Nephron progenitor cell (in vitro differentiated cells): ENCODE data around the gene MPDZ.
A peak's percentile ranks its signal among the peaks of the same experiment; 100 is the strongest.
"Not testable (repeated sequence)": the region's sequence is repeated elsewhere in the genome, so short reads cannot be mapped to it uniquely, and the experiment has no call there.

Experiments
- DNase-seq: peaks from one replicate; pipeline ENCODE4 v3.0.0; 2021
- H3K27ac Mint-ChIP-seq: 2 replicates; pipeline ENCODE4 v1.8.0; 2021; ENCODE audit warnings: mild to moderate bottlenecking, moderate library complexity, mixed read lengths
- H3K27me3 Mint-ChIP-seq: 2 replicates; pipeline ENCODE4 v1.8.0; 2021; ENCODE audit warnings: mild to moderate bottlenecking, low read depth, mixed read lengths; ENCODE audit not compliant: poor library complexity
- H3K36me3 Mint-ChIP-seq: 2 replicates; pipeline ENCODE4 v1.8.0; 2021; ENCODE audit warnings: low read depth, mixed read lengths
- H3K4me1 Mint-ChIP-seq: 2 replicates; pipeline ENCODE4 v1.8.0; 2021; ENCODE audit warnings: mixed read lengths
- H3K4me3 Mint-ChIP-seq: 2 replicates; pipeline ENCODE4 v1.8.0; 2021; ENCODE audit warnings: mild to moderate bottlenecking, moderate library complexity, mixed read lengths
- H3K9me3 Mint-ChIP-seq: 2 replicates; pipeline ENCODE4 v1.8.0; 2021; ENCODE audit warnings: mild to moderate bottlenecking, moderate library complexity, mixed read lengths
- TF ChIP-seq, protein P1 (sequence below): fragments of 200-600 bp; sonication (generic); IDR thresholded peaks from 2 replicates; pipeline ENCODE4 v1.5.0; 2021; ENCODE audit warnings: antibody characterized with exemption

MPDZ gene

GRCh38 chr9:13228431-13228830, 51.1 kb downstream of the MPDZ start:
- Mint-ChIP-seq H3K27me3 (no peaks in the 10 kb centered on the region), H3K4me3 (no peak overlapping the region), H3K36me3 (peaks cover 17% of the 10 kb centered on the region), H3K9me3 (no peaks in the 10 kb centered on the region), H3K27ac (no peak overlapping the region), H3K4me1 (no peaks in the 10 kb centered on the region)
- DNase-seq = no peak
- TF ChIP-seq, protein P1, sequence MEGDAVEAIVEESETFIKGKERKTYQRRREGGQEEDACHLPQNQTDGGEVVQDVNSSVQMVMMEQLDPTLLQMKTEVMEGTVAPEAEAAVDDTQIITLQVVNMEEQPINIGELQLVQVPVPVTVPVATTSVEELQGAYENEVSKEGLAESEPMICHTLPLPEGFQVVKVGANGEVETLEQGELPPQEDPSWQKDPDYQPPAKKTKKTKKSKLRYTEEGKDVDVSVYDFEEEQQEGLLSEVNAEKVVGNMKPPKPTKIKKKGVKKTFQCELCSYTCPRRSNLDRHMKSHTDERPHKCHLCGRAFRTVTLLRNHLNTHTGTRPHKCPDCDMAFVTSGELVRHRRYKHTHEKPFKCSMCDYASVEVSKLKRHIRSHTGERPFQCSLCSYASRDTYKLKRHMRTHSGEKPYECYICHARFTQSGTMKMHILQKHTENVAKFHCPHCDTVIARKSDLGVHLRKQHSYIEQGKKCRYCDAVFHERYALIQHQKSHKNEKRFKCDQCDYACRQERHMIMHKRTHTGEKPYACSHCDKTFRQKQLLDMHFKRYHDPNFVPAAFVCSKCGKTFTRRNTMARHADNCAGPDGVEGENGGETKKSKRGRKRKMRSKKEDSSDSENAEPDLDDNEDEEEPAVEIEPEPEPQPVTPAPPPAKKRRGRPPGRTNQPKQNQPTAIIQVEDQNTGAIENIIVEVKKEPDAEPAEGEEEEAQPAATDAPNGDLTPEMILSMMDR = no peak

GRCh38 chr9:13224366-13224765, 55.1 kb downstream of the MPDZ start:
- Mint-ChIP-seq H3K4me3 (no peak overlapping the region), H3K27me3 (no peaks in the 10 kb centered on the region), H3K4me1 (no peaks in the 10 kb centered on the region), H3K36me3 (peaks cover 42% of the 10 kb centered on the region), H3K9me3 (no peaks in the 10 kb centered on the region), H3K27ac (no peak overlapping the region)
- TF ChIP-seq, protein P1 = no peak
- no peak for DNase-seq

DNA sequence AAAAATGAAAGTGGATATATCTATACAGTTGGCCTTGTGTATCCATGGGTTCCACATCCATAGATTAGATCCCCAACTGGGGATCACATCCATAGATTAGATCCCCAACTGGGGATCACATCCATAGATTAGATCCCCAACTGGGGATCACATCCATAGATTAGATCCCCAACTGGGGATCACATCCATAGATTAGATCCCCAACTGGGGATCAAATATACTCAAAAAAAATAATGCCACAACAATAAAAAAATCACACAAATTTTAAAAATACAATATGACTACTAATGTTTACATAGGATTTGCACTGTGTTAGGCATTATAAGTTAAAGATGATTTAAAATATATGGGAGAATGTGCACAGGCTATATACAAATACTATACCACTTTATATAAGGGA, 56.8 kb downstream of the MPDZ start:
- peak overlapping the region; percentile 16 for H3K27ac Mint-ChIP-seq
- H3K27me3 Mint-ChIP-seq, H3K4me1 Mint-ChIP-seq, DNase-seq, H3K4me3 Mint-ChIP-seq, H3K9me3 Mint-ChIP-seq: not testable (repeated sequence)
- peaks cover 51% of the 10 kb centered on the region for H3K36me3 Mint-ChIP-seq

DNA sequence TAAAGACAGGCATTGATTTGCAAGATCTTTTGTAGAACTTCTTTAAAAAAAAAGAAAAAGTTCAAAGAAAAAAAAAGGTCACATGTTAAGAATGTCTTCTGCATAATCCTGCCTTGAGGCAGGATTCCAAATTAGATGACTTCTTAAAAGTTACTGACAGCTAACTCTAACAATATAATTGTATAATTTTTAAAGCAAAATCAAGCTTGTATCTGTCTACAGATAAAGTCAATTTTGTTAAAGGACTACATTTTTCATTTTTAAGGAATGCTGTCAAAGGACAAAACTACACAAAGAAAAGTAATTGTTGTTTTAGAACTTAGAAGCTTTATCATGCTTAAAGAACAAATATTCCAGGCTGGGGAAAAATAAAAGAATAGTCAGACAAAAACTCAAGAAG, 57.8 kb downstream of the MPDZ start:
- H3K9me3 Mint-ChIP-seq = no peaks in the 10 kb centered on the region
- H3K27me3 Mint-ChIP-seq = no peaks in the 10 kb centered on the region
- no peaks in the 10 kb centered on the region for H3K4me1 Mint-ChIP-seq
- H3K4me3 Mint-ChIP-seq = no peak overlapping the region
- H3K36me3 Mint-ChIP-seq = peaks cover 59% of the 10 kb centered on the region
- no peak for DNase-seq
- TF ChIP-seq, protein P1 = no peak
- no peak overlapping the region for H3K27ac Mint-ChIP-seq

DNA sequence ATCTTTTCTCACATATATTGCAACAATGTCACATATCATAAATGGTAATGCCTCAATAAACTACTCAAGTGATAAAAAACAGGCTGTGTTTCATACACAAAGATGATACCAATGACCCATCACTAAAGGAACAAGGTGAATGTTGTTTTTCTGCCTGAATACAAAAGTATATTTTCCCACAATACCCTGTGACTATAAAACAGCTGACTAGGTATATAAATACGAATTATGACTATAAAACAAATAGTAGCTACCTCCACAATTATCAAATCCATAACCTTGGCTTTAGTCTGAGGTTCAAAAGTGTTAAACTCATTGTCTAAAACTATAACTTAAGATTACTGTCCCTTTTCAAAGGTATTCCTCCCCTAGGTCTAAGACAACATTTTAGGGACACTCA, 58.7 kb downstream of the MPDZ start:
- no peaks in the 10 kb centered on the region for H3K27me3 Mint-ChIP-seq
- H3K9me3 Mint-ChIP-seq = no peaks in the 10 kb centered on the region
- H3K4me3 Mint-ChIP-seq = no peak overlapping the region
- H3K4me1 Mint-ChIP-seq = no peaks in the 10 kb centered on the region
- H3K36me3 Mint-ChIP-seq = peaks cover 66% of the 10 kb centered on the region
- H3K27ac Mint-ChIP-seq = no peak overlapping the region
- TF ChIP-seq, protein P1 = no peak
- no peak for DNase-seq

DNA sequence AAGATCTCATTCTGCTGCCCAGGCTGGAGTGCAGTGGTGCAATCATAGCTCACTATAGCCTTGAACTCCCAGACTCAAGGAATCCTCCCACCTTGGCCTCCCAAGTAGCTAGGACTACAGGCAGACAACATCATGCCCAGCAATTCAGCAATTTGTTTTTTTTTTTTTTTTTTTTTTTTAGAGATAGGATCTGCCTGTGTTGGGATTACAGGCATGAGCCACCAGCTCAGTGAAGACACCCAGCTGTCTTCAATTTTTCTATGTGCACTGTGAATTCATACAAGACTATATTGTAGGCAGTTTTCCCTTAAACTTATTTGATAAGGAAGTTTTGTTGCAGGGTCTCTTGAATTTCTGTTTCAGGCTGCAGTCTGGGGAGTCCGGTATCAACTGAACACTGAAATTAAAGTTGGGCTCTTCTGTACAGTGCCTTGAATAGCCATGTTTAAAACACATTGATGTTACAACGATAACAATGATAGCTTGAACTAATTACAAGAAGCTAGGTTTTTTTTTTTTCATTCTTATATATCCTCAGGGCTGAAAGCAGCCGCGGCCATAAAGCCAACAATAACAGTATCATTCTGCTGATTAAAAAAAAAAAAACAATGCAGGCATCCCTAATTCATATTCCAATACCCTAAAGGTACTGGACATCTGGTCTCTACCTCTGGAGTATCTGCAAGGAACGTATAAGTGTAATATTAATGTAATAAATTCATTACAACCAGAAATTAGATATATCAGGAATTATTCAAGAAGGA, 63.5 kb downstream of the MPDZ start:
- no peak overlapping the region for H3K4me3 Mint-ChIP-seq
- no peak overlapping the region for H3K27ac Mint-ChIP-seq
- H3K36me3 Mint-ChIP-seq = peaks cover 67% of the 10 kb centered on the region
- peaks cover 6% of the 10 kb centered on the region for H3K27me3 Mint-ChIP-seq
- no peaks in the 10 kb centered on the region for H3K4me1 Mint-ChIP-seq
- no peak for DNase-seq
- TF ChIP-seq, protein P1 = no peak
- H3K9me3 Mint-ChIP-seq = no peaks in the 10 kb centered on the region
